GM13976 (cell line): ENCODE results near the gene WNT9A.

Experiments used
- DNase-seq: peaks from one replicate; pipeline ENCODE4 v3.0.0; 2012; ENCODE audit warnings: low spot score
- in situ Hi-C: fragments of 300-500 bp; cut with MboI; formaldehyde crosslinking; loops from one replicate; pipeline ENCODE4 v1.12.0; 2022; ENCODE audit warnings: low sequenced_read_pairs, mixed read lengths, inconsistent platforms; ENCODE audit not compliant: unreplicated experiment
- TF ChIP-seq, protein P1 (sequence below): IDR thresholded peaks from 2 replicates; pipeline ENCODE4 v1.5.1; 2012; ENCODE audit warnings: borderline replicate concordance, mild to moderate bottlenecking; ENCODE audit not compliant: insufficient read depth; ENCODE audit errors: extremely low read depth, missing control alignments, control extremely low read depth

WNT9A gene

DNA sequence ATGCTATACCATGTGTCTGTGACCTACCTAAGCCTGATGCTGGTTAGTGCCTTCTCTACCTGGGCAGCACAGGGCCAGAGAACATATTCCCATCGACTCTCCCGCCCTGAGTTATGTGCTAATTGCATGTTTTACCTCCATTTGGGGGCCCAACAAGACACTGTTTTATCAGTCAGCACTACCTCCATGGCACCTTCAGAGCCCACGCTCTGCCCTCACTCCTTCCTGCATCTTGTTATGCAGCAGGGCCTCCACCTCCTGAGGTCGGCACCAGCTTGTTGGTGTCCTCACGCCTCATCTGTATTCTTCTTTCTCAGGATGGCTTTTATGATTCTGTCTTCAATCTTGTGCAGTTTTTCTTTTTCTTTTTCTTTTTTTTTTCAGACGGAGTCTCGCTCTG, 11.9 kb downstream of the WNT9A start:
- DNase-seq, result no peak
- TF ChIP-seq, protein P1, sequence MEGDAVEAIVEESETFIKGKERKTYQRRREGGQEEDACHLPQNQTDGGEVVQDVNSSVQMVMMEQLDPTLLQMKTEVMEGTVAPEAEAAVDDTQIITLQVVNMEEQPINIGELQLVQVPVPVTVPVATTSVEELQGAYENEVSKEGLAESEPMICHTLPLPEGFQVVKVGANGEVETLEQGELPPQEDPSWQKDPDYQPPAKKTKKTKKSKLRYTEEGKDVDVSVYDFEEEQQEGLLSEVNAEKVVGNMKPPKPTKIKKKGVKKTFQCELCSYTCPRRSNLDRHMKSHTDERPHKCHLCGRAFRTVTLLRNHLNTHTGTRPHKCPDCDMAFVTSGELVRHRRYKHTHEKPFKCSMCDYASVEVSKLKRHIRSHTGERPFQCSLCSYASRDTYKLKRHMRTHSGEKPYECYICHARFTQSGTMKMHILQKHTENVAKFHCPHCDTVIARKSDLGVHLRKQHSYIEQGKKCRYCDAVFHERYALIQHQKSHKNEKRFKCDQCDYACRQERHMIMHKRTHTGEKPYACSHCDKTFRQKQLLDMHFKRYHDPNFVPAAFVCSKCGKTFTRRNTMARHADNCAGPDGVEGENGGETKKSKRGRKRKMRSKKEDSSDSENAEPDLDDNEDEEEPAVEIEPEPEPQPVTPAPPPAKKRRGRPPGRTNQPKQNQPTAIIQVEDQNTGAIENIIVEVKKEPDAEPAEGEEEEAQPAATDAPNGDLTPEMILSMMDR, result no peak
- in situ Hi-C loops, result no loop called here

DNA sequence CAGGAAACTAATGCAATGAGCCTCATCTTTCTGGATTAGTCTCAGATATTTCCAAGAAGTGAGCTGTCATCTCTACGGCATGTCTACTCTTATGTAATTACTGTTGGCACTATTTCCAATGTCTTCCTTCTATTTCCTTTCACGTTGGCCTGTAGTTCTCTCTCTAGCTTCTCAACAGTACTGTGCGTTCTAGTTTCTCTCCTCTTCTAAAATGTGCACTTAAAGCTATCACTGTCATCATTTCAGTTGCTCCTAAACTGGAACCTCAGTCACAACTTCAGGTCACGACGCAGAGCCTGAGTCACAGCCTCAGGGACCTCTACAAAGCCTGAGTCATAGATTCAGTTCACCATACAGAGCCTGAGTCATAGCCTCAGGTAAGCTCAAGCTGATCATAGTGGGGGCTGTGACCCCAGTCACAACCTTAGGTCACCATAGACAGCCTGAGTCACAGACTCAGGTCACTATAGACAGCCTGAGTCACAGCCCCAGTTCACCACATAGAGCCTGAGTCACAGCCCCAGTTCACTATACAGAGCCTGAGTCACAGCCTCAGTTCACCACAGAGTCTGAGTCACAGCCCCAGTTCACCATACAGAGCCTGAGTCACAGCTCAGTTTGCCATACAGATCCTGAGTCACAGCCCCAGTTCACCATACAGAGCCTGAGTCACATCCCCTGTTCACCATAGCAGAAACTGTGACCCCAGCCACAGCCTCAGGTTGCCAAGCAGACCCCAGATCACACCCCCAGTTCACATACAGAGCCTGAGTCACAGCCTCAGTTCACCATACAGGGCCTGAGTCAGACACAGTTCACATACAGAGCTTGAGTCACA, 13.0 kb downstream of the WNT9A start:
- in situ Hi-C loops, result no loop called here
- no peak for DNase-seq
- TF ChIP-seq, protein P1, result no peak

DNA sequence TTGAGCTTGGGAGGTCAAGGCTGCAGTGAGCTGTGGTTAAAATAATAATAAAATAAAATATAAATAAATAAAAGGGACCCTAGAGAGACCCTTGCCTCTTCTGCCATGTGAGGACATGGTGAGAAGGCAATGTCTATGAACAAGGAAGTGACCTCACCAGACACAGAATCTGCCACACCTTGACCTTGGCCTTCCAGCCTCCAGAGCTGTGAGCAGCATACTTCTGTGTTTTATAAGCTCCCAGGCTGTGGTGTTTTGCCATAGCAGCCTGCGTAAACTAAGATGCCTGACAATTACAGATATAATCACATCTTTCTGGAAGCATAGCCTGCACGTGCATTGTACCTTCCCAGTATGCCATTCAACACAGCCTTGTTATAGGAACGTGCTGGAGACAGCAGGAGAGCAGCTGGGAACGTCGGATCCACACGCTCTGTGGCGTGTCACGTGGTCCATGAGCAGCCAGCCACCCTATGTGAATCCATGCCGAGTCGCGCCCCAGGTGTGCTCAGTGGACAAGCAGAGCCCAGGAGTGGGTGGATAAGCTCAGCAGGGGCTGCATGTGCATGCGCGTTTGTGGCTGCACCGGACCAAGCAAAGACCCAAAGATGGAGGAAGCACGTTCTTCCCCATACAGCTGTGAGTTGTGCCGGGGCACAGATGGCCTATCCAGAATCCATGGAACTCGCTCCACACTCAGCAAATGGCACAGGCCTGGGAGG, 17.8 kb downstream of the WNT9A start:
- no peak for DNase-seq
- in situ Hi-C loops, result no loop called here

DNA sequence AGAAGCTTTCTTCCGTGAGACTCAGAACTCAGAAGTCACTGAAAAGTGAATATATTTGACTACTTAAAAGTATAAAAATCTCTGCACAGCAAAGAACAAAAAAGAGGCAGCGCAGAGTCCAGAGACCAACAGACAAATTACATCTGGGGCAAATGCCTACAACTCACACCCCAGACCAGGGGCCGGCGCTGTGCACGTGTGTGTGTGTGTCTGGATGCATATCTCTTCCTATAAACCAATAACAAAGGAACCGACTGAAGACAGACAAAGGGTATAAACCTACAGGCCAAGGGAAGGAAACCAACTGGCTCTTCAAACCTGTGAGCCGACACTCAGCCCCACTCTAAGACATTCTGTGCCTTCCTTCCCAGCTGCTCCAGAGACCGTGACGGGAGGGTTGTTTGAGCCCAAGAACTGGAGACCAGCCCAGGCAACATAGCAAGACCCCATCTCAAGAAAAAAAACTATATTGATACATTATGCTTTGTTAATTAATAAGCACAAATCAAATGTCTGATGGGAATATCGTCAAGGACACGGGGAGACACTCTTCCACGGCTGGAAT, 18.8 kb downstream of the WNT9A start:
- no peak for DNase-seq
- in situ Hi-C loops, result no loop called here
- TF ChIP-seq, protein P1, result no peak

More for the DNA sequence above, 17.8 kb downstream of the WNT9A start:
- TF ChIP-seq, protein P1, result no peak

DNA sequence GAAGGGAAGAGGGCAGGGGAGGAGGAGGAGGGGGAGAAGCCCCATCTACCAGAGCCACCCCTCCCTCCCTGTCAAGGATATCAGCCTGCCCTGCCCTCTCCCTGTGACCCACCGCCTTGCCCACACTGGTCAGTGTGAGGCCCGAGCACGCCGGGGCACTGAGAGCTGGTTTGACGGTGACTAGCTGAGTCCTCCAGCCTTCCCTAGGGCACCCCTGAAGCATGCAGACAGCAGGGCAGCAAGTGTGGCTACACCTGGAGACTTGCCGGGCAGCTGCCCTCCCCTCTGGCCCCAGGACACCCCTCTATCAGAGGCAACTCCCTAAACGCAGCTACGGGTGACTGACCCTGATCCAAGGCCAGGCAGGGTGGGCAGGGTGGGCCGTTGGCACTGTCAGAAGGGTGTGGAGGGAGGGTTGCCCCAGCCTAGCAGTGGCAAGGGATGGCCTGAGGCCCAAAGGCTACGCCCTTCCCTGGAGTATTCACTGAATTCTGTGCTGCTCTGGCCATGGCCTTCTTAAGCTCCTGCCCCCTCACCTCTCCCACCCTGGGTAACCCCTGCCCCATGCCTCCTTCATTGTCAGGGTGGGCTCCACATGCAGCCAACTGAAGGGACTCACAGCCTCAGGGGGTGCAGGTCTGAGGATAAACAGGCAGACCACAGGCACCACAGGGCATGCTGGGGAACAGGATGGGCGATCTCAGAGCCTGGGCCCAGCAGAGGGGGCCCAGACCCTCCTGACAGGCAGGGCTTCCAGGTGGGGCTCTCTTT, 19.6 kb downstream of the WNT9A start:
- DNase-seq, result no peak
- TF ChIP-seq, protein P1, result no peak
- in situ Hi-C loops, result no loop called here

DNA sequence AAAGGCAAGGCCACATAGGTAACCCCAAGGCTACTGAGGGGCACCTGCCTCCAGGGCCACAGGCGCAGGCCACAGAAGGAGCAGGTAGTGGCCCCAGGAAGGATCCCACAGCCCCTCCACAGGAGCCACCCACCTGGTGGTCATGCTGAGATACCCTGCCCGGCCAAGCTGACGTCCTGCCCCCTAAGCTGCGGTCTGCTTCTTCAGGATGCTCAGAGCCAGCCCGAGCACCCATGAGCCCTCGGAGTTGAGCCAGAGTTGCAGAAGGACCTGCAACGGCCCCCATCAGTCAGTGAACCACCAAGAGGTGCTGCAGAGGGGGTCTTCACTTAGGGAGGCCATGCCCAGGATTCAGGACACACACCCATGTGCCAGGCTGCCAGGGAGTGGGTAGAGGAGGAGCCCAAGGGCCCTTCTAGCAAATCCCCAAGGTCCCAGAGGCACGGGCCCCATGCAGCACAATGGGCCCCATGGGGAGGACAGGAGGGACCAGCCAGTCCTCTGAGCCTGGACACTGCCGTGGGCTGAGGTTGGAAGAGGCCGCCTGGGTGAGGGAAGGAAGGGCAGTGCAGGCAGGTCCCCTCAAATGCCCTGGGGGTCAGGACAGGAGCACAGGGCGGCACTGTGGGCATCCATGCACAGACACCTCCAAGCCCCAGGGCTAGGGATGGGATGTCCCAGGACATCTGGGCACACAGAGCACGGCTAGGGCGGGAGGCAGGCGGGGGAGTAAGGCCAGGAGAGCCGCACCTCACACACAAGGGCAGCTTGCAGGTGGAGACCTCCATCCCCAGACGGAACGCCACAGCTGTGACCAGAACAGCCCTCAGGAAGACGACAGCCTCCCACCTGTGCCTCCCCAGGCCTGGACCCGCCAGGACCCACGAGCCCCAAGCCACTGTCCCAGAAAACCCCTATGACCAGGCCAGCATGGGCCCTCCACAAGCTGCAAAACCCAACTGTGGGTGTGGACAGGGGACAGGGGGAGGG, 20.5 kb downstream of the WNT9A start:
- TF ChIP-seq, protein P1, result no peak
- no peak for DNase-seq
- in situ Hi-C loops, result no loop called here
